ENCODE results near the gene PILRA. TPM values are rescaled to one million over a fixed set of nuclear protein-coding genes. Genes with fewer than 3 reads are reported as not detected.
A peak's percentile ranks its signal among the peaks of the same experiment; 100 is the strongest.

The PILRA gene
- total RNA-seq, 1 experiment from 2014 or later = 0.68 TPM

DNA sequence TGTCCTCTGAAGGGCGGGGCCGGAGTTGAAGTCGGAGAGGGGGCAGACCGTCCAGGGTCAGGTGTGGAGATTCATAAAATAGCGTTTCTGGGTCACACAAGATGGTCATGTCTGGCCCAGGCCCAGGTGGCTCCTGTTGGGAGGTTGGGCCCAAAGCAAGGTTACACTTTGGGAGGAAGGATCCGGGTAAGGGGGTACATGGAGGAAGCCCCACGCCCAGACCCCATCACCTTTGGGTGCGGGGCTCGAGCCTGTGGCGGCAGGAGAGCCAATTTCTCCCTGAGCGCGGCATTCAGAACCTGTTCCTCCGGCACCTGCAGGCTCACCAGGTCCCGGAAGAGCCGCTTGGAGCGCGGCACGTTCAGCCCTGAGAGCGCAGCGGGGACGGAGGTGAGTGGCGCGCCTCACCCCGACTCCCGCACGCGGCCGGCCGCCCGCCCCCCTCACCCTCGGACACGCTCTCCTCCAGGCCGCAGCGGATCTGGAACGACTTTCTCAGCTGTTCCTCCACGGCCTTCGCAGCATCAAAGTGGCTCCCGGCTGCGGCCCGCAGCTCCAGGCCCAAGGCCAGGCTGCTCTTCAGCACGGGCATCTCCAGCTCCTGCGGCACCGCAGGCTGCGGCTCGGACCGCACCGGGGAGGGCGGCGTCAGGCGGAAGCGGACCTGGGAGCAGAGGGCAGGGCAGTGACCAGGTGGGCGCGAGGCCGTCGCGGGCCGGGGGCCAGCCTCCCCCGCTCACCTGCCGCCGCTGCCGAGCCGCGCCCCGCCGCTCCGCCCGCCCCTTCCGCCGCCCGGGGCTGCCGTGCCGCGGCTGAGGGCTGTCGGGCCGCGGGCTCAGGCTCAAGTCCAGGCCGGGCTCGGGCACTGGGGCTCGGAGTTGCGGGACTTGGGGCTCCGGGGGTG lies 62.4 kb downstream of the PILRA start:
- intact Hi-C loops (cut with micrococcal nuclease; ENCODE audit: unreplicated experiment) = loop anchor here (2.0 kb wide), 1 partner anchor 15 kb away; no protein-coding TSS in a partner anchor
- H3K9me3 Mint-ChIP-seq (ENCODE audit: unreplicated experiment) = no peaks in the 10 kb centered on the region
- ChIA-PET CTCF (interaction anchor here (0.5 kb wide), 1 partner anchor 19 kb away, joined by 4 read pairs; no protein-coding TSS in a partner anchor), POLR2A (interaction anchor here (0.6 to 1.0 kb wide), 3 partner anchors 7 to 104 kb away, joined by 4 to 13 read pairs (median 7); partner anchors contain the start of gene ZCWPW1)
- TSS peak; percentile 55 for BruUV-seq (replicated peaks)
- H3K4me3 Mint-ChIP-seq (ENCODE audit: unreplicated experiment) = peak overlapping the region; percentile 88
- Histone ChIP-seq H3K9me3 (no peaks in the 10 kb centered on the region), H3K36me3 (ENCODE audit: control insufficient read depth, insufficient read depth, low read length) (no peaks in the 10 kb centered on the region; the same call in 1 of the 2 replicates), H3K27me3 (replicated peaks; ENCODE audit: control insufficient read depth, insufficient read depth, low read length) (no peaks in the 10 kb centered on the region), H3K4me1 (0 out of 2 replicates have a peak, but pooled peaks cover 7% of the 10 kb centered on the region), H3K4me3 (ENCODE audit: low read depth, low read length) (peak overlapping the region; percentile 91)
- H3K36me3 Mint-ChIP-seq (ENCODE audit: insufficient read depth, unreplicated experiment) = peaks cover 56% of the 10 kb centered on the region
- H3K4me1 Mint-ChIP-seq (ENCODE audit: low read depth, unreplicated experiment) = peaks cover 23% of the 10 kb centered on the region
- TF ChIP-seq, protein P1, sequence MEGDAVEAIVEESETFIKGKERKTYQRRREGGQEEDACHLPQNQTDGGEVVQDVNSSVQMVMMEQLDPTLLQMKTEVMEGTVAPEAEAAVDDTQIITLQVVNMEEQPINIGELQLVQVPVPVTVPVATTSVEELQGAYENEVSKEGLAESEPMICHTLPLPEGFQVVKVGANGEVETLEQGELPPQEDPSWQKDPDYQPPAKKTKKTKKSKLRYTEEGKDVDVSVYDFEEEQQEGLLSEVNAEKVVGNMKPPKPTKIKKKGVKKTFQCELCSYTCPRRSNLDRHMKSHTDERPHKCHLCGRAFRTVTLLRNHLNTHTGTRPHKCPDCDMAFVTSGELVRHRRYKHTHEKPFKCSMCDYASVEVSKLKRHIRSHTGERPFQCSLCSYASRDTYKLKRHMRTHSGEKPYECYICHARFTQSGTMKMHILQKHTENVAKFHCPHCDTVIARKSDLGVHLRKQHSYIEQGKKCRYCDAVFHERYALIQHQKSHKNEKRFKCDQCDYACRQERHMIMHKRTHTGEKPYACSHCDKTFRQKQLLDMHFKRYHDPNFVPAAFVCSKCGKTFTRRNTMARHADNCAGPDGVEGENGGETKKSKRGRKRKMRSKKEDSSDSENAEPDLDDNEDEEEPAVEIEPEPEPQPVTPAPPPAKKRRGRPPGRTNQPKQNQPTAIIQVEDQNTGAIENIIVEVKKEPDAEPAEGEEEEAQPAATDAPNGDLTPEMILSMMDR (IDR thresholded peaks at IDR 0.05; ENCODE audit: insufficient read depth in 1 of 2, low read depth in 1 of 2, low read length in 1 of 2, severe bottlenecking in 1 of 2, unreplicated experiment in 1 of 2) = no peak
- peak overlapping the region; percentile 96 for H3K27ac Mint-ChIP-seq (ENCODE audit: unreplicated experiment)
- peak; percentile 60 to 70 for DNase-seq
- no peaks in the 10 kb centered on the region for H3K27me3 Mint-ChIP-seq (ENCODE audit: insufficient read depth, unreplicated experiment)

DNA sequence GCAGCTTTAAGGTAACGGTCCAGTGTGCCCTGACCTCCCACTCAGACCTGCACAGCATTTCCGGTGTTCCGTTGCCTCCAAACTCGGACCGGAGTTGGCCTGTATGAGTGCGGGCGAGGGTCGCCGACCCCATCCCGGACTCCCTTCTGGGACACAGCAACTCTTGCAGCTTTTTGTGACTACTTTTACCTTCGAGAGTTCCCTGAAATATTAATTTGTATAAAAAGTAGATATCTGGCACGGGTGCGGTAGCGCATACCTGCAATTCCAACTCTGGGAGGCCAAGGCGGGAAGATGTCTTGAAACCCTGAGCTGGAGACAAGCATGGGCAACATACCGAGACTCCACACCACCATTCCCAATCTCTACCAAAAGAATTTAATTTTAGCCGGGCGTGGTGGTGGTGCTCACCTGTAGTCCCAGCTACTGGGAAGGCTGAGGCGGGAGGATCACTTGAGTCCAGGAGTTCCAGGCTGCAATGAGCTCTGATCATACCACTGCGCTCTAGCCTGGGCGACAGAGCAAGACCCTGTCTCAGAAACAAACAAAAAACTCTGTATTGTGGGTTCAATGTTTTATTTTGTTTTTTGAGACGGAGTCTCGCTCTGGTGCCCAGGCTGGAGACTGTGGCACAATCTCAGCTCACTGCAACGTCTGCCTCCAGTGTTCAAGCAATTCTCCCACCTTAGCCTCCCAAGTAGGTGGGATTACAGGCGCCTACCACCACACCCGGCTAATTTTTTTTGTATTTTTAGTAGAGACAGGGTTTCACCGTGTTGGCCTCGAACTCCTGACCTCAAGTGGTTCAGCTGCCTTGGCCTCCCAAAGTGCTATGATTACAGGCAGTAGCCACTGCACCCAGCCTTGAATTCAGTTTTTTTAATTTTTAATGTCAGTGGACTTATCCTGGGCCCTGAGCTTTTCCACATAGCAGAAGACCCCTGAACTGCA lies 64.1 kb downstream of the PILRA start:
- DNase-seq = no peak
- H3K27ac Mint-ChIP-seq (ENCODE audit: unreplicated experiment) = no peak overlapping the region
- H3K36me3 Mint-ChIP-seq (ENCODE audit: insufficient read depth, unreplicated experiment) = peaks cover 43% of the 10 kb centered on the region
- H3K4me1 Mint-ChIP-seq (ENCODE audit: low read depth, unreplicated experiment) = peaks cover 17% of the 10 kb centered on the region
- Histone ChIP-seq H3K4me1 (no peaks in the 10 kb centered on the region), H3K4me3 (ENCODE audit: low read depth, low read length) (no peak overlapping the region), H3K36me3 (ENCODE audit: control insufficient read depth, insufficient read depth, low read length) (no peaks in the 10 kb centered on the region; the same call in 1 of the 2 replicates), H3K9me3 (no peaks in the 10 kb centered on the region), H3K27me3 (replicated peaks; ENCODE audit: control insufficient read depth, insufficient read depth, low read length) (no peaks in the 10 kb centered on the region)
- intact Hi-C loops (cut with micrococcal nuclease; ENCODE audit: unreplicated experiment) = loop anchor here (2.0 kb wide), 1 partner anchor 13 kb away; no protein-coding TSS in a partner anchor
- ChIA-PET CTCF (interaction anchor here (0.5 to 1.3 kb wide), 12 partner anchors 9 to 755 kb away, joined by 3 to 7 read pairs (median 3); partner anchors contain the start of genes AGFG2, MOSPD3 and ZCWPW1), POLR2A (interaction anchor here (0.5 to 1.0 kb wide), 14 partner anchors 7 to 1383 kb away, joined by 3 to 13 read pairs (median 4); partner anchors contain the start of genes FBXO24, POP7 and ZCWPW1)
- TF ChIP-seq, protein P1 (IDR thresholded peaks at IDR 0.05; ENCODE audit: insufficient read depth in 1 of 2, low read depth in 1 of 2, low read length in 1 of 2, severe bottlenecking in 1 of 2, unreplicated experiment in 1 of 2) = no peak
- BruUV-seq (replicated peaks) = no TSS peak
- H3K9me3 Mint-ChIP-seq (ENCODE audit: unreplicated experiment) = no peaks in the 10 kb centered on the region
- peak overlapping the region; percentile 88 for H3K4me3 Mint-ChIP-seq (ENCODE audit: unreplicated experiment)
- H3K27me3 Mint-ChIP-seq (ENCODE audit: insufficient read depth, unreplicated experiment) = no peaks in the 10 kb centered on the region
